ENCODE data around the gene PRDM11. TPM values are rescaled to one million over a fixed set of nuclear protein-coding genes. Genes with fewer than 3 reads are reported as not detected.
"Not testable (repeated sequence)": the region's sequence is repeated elsewhere in the genome, so short reads cannot be mapped to it uniquely, and the experiment has no call there.

The PRDM11 gene
- 4.4 and 7.9 TPM in 2 replicates for total RNA-seq

DNA sequence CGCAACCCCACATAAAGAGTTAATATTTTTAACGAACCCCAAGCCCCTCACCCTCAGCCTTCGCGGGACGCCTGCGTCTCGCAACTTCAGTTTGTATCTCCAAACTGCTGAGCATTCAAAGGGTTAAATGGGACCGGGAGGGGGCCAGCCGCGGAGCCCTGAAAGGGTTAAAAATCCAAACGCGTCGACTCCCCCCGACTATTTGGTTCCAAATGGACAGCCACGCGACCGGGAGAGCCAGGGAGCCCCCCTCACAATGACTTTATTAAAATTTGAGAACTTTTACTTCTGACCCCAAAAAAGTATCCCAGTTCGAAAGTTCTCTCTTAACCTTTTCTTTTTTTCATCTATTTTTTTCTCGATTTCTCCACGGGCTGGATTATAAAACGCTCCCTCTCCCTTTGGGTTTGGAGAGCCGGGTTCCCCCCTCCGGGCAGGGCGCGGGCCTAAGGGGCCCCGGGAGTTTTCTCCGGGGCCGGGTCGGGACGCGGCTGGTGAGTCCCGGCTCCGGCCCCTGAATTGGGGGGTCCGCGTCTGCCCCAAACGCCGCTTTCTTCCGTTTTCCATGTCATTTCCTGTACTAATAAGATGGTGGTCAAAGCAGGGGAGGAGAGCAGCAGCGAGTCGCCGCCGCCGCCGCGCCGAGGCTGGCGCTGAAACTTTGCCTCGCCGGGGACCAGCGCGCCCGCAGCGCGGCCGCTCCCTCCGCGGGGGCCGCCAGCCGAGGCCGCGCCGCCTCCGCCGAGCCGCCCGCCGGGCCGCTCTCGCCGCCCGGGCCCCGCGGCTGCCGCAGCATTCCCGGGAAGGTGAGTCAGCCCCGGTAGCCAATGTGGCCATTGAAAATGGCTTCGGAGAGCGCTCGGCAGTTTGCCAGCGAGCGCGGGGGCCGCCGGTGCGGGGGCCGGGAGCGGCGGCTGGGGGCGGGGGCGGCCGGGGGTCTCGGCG, at the start of gene PRDM11:
Gene PRDM11, plus strand, starts transcription at position 568 of the 945 bp plus-strand sequence. CDS start 35,128 bp downstream, outside the sequence.
- peak; percentile 73 to 86 for DNase-seq (ENCODE audit: low read depth in 2 of 2)

DNA sequence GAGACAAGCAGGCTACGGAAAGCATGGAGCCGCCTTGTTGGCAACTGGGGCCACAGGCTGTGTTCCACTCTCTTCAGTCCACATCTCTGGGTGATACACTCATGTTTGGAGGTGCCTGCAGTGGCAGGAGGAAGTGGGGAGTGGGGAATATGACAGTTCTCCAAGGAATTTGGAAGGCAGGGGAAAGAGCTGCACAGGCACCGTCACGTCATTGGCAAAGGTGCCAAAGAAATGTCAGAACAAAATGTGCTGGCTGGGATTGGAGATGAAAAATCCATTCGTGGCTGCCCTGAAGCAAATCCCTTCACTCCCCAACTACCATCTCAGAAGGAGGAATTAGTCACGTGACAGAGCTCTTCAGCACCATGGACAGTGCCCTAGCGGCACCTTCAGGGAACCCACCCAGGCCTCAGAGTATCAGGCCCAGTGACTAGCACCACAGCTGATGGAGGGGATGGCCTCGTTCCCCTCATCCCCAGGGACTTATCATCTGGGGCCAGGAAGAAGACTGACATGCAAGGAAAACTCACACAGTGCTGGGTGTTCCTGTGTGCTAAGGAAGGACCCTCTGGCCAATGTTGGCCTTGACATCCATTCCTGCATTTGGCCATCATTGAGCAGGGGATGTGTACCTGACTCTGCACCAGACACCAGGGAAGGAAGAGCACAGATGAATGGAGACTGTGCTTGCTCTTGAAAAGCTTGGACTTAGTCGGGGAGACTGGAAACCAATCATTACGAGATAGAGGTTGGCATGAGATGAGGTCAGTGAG, 48.5 kb upstream of the PRDM11 start:
- DNase-seq (ENCODE audit: low read depth in 2 of 2) = peak in 1 of 2 donors; percentile 58

DNA sequence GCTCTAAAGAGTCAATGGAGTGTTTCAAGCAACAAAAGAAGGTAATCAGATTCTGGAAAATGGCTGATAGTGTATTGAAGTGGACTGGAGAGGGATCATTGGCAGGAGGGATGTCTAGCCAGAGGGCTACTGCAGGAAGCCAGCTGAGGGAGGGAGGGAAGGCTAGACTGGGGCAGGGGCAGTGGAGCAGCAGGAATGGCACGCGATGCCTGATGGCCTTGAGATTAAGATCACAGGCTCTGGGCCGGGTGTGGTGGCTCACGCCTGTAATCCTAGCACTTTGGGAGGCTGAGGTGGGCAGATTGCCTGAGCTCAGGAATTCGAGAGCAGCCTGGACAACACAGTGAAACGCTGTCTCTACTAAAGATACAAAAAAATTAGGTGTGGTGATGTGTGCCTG, 47.5 kb upstream of the PRDM11 start:
- DNase-seq (ENCODE audit: low read depth in 2 of 2) = no peak

DNA sequence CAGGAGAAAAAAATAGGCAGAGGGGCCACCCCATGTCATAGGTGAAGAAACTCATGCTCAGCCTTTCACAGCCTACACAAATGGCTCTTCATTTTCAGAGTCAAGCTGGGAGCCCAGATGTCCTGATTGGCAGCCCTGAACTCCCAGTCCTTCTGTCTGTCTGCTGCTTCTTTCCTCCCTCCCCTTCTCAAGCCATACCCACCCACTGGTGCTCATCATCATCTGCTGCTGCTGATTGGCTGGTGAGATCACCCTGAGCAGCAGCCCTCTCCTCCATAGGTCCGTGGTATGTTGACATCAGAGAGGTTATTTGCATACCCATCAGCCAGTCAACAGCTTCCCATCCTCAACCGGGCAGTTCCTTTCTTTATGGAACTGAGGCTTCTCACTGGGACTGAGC, 46.1 kb upstream of the PRDM11 start:
- DNase-seq (ENCODE audit: low read depth in 2 of 2) = peak; percentile 24 to 52

DNA sequence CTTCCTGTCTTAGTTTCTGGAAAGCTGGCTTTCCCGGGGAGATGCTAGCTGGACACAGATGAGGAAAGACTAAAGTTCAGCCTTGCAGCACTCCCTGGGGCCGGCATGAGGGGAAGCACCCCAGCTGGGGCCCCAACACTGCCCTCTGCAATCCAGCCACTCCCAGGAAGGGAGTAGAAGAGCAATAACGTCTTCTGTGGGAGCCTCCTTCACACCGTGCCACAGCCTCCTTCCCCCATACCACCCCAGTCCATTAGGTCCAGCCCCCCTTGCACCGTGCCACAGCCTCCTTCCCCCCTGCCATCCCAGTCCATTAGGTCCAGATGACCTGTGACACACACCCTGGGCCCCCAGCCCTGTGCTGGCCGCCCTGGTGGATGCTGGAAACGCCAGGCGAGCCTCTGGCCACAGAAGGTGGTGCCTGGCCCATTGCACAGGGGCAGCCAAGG, 44.1 kb upstream of the PRDM11 start:
- DNase-seq (ENCODE audit: low read depth in 2 of 2) = no peak

DNA sequence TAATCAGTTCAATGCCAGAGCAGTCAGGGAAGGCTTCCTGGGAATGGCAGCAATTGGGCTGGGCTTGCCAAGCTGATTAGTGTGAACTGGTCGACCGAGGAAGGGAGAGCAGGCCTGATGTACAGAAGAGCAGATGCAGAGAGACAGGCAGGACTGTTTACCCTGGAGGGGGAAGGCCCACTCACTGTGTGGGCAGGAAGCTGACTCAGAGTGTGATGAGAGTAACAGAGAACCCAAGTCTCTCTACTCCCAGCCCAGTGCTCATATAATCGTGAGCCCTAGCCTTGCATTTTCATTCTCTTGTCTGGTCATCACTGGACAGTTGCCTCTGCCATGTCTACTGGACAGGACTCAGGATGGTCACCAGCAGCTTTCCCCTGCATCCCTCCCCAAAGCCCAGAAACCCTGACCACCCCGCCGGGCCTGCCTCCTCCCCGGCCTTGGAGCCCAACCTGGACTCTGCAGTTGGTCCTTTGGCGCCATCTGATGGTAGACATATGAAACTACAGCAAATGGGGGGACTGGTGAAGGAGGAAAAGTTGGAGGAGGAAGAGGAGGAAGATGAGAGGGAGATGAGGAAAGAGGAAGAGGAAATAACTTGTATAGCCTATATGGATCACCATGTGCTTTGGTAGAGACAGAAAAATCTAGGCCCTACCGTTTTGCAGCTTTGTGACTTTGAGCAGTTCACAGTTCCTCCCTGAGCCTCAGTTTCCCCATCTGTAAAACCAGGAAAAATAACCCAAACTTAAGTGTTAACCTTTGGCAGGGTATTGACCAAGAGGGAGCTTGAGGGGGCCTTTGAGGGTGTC, 43.4 kb upstream of the PRDM11 start:
- DNase-seq (ENCODE audit: low read depth in 2 of 2) = peak; percentile 89 to 91

DNA sequence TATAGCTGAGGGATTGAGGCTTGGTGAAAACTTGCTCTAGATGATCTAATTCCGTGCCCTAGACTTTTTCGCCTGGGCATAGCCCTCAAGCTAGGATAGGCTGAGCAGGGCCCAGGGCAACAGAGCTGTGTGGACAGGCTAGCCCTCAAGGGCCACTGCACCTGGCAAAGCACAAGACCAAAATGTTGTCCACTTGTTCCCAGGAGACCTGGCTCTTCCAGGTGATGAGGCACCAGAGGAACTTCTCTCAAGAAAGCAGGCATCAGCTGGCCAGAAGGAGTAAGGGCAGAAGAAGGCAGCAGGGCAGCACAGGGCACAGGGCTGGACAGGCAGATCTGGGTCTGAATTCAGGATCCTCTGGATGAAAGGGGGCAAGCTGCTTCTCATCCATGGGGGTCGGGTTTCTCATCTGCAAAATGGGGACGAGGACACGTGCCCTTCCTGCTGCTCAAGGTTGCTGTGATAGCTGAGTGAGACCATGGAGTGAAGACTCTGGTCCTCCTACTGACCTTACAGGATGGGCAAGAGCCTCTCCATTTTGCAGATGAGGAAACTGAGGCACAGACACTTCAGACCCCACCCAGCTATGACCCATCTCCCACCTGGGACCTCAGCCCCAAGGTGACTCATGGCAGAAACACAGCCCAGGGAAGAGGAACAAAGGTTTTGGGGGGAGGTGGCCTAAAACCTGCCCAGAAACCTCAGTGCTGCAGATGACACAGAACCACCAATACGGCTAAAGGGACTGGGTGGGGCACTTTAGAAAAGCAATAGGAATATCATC, 42.2 kb upstream of the PRDM11 start:
- DNase-seq (ENCODE audit: low read depth in 2 of 2) = no peak

DNA sequence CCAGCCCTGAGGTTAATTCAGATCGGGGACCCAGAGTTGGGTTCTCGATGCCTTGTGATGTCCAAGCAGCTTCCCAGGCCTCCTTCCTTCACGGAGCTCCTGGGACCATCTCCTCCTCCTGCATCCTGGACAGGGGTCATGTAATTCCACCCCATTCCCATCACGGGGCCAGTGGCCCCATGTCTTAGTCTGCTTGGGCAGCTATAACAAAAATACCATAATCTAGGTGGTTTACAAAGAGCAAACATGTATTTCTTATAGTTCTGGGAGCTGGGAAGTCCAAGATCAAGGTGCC, 41.7 kb upstream of the PRDM11 start:
- DNase-seq (ENCODE audit: low read depth in 2 of 2) = no peak

DNA sequence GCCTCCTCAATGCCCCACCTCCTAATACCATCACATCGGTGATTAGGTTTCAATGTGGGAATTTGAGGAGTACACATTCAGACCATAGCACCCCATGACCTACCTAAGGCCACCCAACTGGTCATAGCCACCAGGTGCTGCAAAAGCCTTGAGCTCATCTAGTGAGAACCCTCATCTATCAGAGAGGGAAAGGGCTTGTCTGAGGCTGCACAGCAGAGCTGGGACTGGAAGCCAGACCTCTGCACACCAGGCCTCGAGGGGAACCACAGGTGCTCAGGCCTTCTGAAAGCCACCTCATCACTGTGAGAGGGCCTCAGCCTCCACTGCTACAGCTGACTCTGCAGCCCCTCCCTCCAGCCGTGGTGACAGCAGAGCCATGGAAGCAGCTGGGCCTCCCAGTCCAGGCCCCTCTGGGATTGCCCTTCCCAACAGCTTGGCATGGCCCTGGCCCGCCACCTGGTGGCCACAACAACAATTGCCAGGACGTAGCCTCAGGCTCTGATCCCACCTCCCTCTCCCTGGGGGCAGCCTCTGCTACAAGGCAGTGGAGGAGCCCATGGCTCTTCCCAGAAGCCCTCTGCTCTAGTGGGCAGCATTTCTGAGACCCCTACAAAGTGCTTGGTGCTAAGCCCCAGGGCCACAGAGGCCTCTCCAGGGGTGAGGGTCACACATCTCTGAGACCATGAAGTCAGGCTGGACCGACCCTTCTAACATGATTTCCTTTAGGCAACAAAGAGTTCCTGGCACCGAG, 41.0 kb upstream of the PRDM11 start:
- DNase-seq (ENCODE audit: low read depth in 2 of 2) = peak; percentile 77 to 87

DNA sequence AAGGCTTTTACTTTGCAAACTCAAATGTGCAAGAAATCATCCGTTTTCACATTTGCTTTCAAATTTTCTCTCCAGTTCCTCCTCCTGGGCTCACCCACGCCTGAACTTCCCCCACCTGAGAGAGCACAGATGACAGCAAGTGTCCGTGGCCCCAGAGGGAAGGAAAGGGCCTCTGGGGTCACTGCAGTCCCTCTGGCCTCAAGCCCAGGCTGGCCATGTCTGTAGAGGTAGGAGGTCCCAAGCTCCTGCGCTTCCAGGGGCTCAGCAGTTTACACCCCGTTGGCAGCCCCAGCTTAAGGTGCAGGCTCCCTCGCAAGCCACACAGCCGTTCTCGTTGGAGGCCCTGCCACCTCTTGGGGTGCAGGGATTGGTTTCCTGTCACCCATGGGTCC, 40.5 kb upstream of the PRDM11 start:
- DNase-seq (ENCODE audit: low read depth in 2 of 2) = no peak

DNA sequence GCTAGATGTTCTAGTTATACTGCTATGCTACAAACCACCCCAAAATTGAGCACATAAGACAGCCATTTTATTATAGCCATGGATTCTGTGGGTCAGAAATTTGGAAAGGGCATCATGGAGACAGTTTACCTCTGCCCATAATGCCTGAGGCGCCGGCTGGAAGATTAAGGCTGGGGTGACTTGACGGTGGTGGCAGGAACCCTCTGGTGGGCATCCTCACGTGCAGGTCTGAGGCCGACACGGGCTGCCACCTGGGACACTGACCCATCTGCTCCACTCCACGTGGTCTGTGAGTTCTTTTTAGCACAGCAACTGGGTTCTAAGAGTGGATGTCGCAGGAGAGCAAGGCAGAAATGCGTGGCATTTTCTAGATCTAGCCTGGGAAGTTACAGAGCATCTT, 40.0 kb upstream of the PRDM11 start:
- DNase-seq (ENCODE audit: low read depth in 2 of 2) = no peak

DNA sequence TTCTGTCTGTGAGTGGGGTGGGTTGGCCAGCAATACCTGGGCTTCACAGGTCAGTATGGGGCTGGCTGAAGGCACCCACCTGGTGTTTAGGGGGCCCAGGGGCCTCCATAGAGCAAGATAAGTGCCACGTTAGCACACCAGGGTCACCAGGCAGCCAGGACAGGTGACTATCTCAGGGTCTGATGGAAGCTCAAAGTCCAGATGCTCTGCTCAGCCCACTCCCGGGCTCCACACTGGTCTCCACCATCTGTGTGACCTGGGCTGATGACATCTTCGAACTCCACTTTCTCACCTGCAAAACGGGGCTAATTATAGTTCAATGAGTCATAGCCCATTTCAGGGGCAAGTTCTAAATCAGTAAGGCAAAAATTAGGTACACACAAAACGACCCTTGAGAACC, 39.4 kb upstream of the PRDM11 start:
- no peak for DNase-seq (ENCODE audit: low read depth in 2 of 2)

DNA sequence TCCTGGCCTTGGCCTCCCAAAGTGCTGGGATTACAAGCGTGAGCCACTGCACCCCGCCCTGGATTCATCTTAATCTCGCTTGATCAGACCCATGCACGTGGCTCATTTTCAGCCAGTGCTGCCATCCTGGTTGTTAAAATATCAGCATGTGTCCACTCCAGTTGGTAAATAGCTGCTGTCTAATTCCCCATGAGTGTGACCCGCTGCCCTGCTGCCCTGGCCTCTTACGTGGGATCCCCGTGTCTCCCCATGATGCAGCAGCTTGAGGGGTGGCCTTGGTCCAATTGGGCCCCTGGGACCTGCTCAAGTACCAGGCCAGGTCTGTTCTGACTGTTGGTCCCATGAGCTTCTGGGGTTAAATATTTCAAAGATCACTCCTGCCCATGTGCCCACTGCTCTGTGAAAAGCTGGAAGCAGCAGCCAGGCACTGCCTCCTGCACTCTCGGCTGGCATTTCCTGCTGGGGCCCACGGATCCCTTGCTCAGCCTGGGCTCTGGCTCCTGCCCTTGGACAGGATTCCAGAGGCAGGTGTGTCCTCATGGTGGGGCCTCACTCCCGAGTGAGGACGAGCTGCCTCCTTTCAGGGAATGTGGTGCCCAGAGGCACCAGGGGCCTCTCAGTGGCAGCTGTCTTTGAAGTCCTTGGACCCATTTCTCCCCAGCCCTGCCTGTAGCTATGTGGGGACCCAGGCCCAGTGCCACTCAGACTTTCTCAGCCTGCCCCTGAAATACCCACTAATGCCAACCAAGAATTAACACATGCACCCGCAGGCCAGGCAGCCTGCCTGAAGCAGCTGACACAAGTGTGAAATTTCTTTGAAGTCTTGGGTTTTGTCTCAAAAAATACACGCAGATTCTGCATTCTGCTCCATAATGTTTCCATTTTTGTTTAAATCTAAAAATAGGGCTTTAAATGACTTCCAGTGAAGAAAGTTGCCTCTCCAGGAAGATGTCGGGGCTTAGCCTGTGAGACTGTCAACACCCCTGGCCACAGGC, 38.1 kb upstream of the PRDM11 start:
- DNase-seq (ENCODE audit: low read depth in 2 of 2) = no peak

DNA sequence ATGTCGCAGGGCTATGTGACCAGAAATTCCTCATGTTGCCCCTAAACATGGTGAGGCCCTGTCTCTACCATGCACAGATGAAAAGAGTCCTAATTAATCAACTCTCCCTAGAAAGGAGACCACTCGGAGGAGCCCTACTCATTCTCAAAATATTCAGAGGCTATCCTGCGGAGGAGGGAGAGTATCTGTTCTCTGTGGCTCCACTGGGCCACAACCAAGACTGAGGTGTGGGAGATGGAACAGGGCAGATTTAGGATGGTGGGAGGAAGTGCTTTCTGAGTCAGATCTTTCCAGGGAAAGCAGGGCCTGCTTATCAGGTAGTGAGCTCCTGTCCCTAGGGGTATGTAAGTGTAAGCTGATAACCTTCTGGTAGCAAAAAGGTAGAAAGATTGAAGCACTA, 37.0 kb upstream of the PRDM11 start:
- DNase-seq (ENCODE audit: low read depth in 2 of 2) = no peak

DNA sequence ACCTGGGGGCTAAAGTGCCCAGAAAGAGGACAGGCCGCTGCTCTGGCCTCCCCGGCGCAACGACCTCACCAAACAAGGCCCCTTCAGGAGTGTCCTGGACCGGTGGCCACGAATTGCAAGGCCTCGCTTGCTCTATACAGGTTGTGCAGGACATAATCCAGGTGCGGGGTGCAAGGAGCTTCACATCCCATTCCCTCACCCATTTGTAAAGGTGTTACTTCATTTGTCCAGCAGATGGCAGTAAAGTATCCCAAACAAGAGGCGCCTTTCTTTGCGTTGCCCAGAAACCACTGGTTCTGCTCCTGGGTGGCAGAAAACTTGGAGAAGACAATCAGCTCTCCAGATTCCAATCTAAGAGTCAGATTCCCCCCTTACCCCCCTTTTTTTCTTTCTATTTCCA, 35.9 kb upstream of the PRDM11 start:
- peak; percentile 72 to 82 for DNase-seq (ENCODE audit: low read depth in 2 of 2)

DNA sequence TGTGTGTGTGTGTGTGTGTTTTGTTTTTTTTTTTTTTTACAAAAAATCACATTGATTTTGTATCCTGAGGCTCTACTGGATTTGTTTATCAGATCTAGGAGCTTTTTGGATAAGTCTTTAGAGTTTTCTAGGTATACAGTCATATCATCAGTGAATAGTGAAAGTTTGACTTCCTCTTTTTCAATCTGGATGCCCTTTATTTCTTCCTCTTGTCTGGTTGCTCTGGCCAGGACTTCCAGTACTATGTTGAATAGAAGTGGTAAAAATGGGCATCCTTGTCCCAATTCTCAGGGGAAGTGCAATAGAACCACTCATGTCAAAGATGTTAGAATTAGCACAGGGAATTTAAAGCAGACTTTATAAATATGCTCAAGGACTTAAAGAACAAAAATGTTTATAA, 32.6 kb upstream of the PRDM11 start:
- DNase-seq (ENCODE audit: low read depth in 2 of 2) = no peak

DNA sequence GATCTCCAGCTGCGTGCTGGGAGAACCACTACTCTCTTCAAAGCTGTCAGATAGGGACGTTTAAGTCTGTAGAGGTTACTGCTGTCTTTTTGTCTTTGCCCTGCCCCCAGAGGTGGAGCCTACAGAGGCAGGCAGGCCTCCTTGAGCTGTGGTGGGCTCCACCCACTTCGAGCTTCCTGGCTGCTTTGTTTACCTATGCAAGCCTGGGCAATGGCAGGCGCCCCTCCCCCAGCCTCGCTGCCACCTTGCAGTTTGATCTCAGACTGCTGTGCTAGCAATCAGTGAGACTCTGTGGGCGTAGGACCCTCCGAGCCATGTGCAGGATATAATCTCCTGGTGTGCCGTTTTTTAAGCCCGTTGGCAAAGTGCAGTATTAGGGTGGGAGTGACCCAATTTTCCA, 18.6 kb upstream of the PRDM11 start:
- not testable (repeated sequence) for DNase-seq (ENCODE audit: low read depth in 2 of 2)

DNA sequence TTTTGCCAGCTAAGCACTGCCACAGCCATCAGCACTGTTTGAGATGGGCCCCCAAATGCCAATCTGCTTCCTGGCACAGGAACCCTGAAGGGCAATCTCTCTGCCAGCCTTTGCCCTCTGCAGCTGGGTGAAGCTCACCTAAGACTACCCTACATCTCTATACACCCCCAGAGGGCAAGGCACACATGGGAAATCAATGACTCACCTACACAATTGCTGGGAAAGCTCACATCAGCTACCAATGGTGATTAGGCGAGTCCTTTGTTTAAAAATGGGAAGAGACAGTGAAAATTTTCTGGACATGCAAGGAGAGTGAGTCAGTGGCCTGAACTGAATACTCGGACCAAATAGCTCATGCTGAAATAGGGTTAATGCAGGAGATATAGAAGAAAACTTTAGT, 12.6 kb upstream of the PRDM11 start:
- DNase-seq (ENCODE audit: low read depth in 2 of 2) = no peak

DNA sequence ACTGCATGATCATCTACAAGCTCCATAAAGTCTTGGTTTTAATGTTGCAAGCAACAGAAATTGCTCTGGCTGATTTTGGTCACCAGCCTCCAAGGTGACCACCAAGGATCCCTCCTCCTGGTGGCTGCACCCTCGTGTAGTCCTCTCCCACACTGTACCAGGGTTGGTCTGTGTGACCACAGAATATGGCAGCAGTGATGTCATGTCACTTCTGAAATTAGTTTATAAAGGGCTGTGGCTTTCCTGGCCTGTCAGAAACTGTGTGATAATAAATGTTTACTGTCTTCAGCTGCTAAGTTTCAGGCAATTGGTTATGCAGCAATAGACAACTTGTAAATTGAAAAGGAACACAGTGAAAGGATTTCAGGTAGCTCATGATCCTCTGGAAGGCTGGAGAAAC, 5.3 kb upstream of the PRDM11 start:
- DNase-seq (ENCODE audit: low read depth in 2 of 2) = no peak
